NT2/D1 (cell line): ENCODE results near the gene BAD.
"Not testable (repeated sequence)": the region's sequence is repeated elsewhere in the genome, so short reads cannot be mapped to it uniquely, and the experiment has no call there.

ENCODE experiments used
- DNase-seq: peaks from one replicate; pipeline ENCODE4 v3.0.0-alpha.2; 2011; ENCODE audit warnings: low read depth, low spot score
- H3K27me3 ChIP-seq: 2 replicates; pipeline ENCODE4 v1.6.0; 2011; ENCODE audit warnings: mild to moderate bottlenecking; ENCODE audit not compliant: insufficient read length, insufficient read depth
- H3K36me3 ChIP-seq: 2 replicates; pipeline ENCODE4 v1.6.1; 2011; ENCODE audit warnings: mild to moderate bottlenecking, low read length, mixed read lengths; ENCODE audit not compliant: insufficient read depth, insufficient read length
- H3K4me1 ChIP-seq: 2 replicates; pipeline ENCODE4 v1.5.1; 2011; ENCODE audit not compliant: insufficient read depth, insufficient read length
- H3K4me3 ChIP-seq: 2 replicates; pipeline ENCODE4 v1.5.1; 2011; ENCODE audit warnings: low read depth; ENCODE audit not compliant: insufficient read length
- H3K9ac ChIP-seq: 2 replicates; pipeline ENCODE4 v1.6.0; 2011; ENCODE audit warnings: low read depth; ENCODE audit not compliant: insufficient read length
- H3K9me3 ChIP-seq: 2 replicates; pipeline ENCODE4 v1.5.1; 2011; ENCODE audit warnings: mild to moderate bottlenecking, low read length; ENCODE audit not compliant: insufficient read depth
- SUZ12 ChIP-seq: IDR thresholded peaks from 2 replicates; pipeline ENCODE4 v1.6.1; 2011; ENCODE audit not compliant: insufficient read length, insufficient read depth; ENCODE audit errors: extremely low read depth
- YY1 ChIP-seq: IDR thresholded peaks from 2 replicates; pipeline ENCODE4 v1.6.1; 2011; ENCODE audit not compliant: insufficient read length, insufficient read depth
- ZNF274 ChIP-seq: IDR thresholded peaks from 2 replicates; pipeline ENCODE4 v1.6.1; 2011; ENCODE audit warnings: mild to moderate bottlenecking, low read depth, low read length

Gene BAD

DNA sequence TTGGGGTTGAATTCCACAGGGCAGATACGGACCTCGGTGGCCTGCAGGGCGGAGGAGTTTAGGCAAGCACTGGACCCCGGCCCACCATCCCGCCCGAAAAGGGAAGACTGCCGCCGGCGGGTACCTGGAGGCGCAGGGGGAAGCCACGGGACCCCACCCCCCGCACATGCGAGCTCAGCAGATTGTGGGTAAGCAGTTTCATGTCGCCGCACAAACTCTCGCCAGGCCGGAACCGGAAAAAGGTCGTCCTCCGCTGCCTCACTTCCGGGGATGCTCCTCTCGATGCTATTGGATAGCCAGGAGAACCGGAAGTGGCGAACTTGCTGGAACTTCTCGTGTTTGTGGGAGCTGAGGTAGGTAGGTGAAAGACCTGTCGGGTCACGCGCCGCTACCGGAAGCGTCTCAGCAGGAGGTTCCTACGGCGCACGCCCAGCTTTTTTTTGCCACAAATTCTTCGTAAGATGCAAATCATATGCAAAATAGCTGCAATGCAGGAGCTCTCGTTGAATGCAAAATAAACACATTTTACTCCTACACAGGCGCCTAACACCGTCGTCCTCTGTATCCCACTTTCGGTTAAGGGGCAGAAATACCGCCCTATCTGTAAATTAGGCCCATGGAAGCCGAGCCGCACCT, 33.0 kb upstream of the BAD start, which contains the start of gene TRMT112:
Gene TRMT112 (minus strand): TSS at position 235 of the 636 bp plus-strand sequence. CDS start 33 bp downstream, at position 202.
- Histone ChIP-seq H3K4me3 (peak within 1 kb of the TSS; percentile 94), H3K9ac (peak within 1 kb of the TSS; percentile 96), H3K36me3 (peaks cover 73% of the 10 kb centered on the region), H3K4me1 (peaks cover 20% of the 10 kb centered on the region), H3K9me3 (no peaks in the 10 kb centered on the region), H3K27me3 (no peaks in the 10 kb centered on the region)
- TF ChIP-seq SUZ12 = no peak
- TF ChIP-seq YY1 = no peak
- no peak for TF ChIP-seq ZNF274
- peak; percentile 96 for DNase-seq

DNA sequence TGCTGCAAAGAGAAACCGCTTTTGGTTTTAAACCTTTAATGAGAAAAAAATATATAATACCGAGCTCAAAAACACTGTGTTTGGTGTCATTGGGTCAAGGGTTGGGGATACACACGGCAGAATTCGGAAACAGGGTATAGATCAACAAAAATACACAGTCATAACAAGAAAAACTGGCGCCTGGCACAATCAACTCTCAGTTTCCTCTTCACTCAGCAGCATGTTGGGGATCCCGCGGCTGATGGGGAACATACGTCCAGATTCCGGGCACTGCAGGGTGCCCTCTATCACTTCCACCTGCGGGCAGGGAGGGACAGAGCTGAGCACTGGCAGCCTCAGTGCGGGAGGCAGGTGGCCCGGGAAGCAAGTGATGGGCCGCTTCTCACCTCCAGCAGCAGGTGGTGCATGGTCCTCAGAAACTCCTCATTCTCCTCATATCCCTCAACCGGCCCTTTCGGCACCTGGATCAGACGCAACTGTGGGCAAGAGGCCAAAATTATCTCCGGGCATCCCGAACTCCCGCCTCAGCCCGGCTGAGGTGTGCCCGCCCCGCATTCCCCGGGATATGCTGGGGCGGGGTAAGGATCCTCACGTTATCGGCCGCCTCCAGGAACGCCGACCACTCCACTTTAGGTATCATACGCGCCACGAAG, 32.3 kb upstream of the BAD start:
- TF ChIP-seq ZNF274 = no peak
- TF ChIP-seq SUZ12 = no peak
- TF ChIP-seq YY1 = no peak
- Histone ChIP-seq H3K27me3 (no peaks in the 10 kb centered on the region), H3K9me3 (no peaks in the 10 kb centered on the region), H3K36me3 (peaks cover 69% of the 10 kb centered on the region), H3K9ac (peak overlapping the region; percentile 96), H3K4me3 (peak overlapping the region; percentile 94), H3K4me1 (peaks cover 15% of the 10 kb centered on the region)
- DNase-seq = no peak

DNA sequence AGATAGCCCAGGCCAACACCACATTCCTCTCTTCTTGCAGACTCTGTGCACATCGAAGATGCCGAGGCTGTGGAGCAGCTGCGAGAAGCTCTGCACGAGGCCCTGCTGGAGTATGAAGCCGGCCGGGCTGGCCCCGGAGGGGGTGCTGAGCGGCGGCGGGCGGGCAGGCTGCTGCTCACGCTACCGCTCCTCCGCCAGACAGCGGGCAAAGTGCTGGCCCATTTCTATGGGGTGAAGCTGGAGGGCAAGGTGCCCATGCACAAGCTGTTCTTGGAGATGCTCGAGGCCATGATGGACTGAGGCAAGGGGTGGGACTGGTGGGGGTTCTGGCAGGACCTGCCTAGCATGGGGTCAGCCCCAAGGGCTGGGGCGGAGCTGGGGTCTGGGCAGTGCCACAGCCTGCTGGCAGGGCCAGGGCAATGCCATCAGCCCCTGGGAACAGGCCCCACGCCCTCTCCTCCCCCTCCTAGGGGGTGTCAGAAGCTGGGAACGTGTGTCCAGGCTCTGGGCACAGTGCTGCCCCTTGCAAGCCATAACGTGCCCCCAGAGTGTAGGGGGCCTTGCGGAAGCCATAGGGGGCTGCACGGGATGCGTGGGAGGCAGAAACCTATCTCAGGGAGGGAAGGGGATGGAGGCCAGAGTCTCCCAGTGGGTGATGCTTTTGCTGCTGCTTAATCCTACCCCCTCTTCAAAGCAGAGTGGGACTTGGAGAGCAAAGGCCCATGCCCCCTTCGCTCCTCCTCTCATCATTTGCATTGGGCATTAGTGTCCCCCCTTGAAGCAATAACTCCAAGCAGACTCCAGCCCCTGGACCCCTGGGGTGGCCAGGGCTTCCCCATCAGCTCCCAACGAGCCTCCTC, 31.4 kb upstream of the BAD start:
- not testable (repeated sequence) for H3K27me3 ChIP-seq, DNase-seq, H3K9me3 ChIP-seq
- peaks cover 13% of the 10 kb centered on the region for H3K4me1 ChIP-seq
- peaks cover 65% of the 10 kb centered on the region for H3K36me3 ChIP-seq
- H3K9ac ChIP-seq = peak overlapping the region; percentile 71
- H3K4me3 ChIP-seq = peak overlapping the region; percentile 94

DNA sequence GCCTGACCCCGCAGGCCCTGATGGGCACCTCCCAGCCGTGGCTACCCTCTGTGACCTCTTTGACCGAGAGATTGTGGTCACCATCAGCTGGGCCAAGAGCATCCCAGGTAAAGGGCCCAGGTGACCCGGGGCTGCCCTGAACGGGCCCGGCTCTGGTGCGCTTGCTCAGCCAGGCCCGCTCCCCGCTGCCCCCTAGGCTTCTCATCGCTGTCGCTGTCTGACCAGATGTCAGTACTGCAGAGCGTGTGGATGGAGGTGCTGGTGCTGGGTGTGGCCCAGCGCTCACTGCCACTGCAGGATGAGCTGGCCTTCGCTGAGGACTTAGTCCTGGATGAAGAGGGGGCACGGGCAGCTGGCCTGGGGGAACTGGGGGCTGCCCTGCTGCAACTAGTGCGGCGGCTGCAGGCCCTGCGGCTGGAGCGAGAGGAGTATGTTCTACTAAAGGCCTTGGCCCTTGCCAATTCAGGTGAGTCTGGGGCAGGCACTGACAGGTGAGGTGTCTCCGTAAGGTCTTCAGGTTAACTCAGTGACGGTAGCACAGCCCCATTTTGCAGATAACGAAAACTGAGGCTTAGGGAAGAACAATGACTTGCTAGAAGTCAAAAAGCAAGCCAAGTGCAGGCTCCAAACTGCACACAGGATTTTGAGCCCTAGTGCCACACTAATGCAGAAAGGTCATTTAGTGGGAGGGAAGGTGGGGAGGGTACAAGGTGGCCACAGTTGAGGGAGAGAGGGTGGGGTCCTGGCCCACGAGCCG, 30.5 kb upstream of the BAD start:
- no peak overlapping the region for H3K4me3 ChIP-seq
- H3K27me3 ChIP-seq = no peaks in the 10 kb centered on the region
- DNase-seq = no peak
- no peak overlapping the region for H3K9ac ChIP-seq
- H3K36me3 ChIP-seq = peaks cover 60% of the 10 kb centered on the region
- no peaks in the 10 kb centered on the region for H3K9me3 ChIP-seq
- TF ChIP-seq ZNF274 (no peak), SUZ12 (no peak), YY1 (no peak)
- peaks cover 13% of the 10 kb centered on the region for H3K4me1 ChIP-seq

DNA sequence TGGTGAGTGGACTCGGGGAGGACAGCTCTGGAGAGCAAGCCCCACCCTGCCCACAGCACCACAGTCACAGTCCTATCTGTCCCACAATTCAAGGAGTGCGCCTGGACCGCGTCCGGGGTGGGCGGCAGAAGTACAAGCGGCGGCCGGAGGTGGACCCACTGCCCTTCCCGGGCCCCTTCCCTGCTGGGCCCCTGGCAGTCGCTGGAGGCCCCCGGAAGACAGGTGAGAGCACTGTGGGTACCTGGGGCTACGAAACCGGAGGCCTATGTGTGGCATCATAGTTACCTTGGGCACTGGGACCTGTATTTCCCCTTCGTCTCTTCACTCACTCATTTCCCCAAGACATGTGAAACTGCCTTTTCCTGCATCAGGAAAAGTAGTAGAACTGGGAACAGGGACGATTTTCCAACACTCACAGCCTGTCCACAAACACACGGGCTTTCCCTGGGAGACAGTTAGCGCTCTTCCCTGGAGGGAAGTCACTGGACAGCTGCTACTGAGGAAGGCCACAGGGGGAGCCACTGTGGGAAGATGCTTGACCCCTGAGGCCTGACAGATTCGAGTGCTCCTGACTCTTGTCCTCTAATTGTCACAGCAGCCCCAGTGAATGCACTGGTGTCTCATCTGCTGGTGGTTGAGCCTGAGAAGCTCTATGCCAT, 29.8 kb upstream of the BAD start:
- Histone ChIP-seq H3K4me1 (peaks cover 8% of the 10 kb centered on the region), H3K36me3 (peaks cover 53% of the 10 kb centered on the region), H3K9ac (no peak overlapping the region), H3K4me3 (no peak overlapping the region), H3K9me3 (no peaks in the 10 kb centered on the region), H3K27me3 (no peaks in the 10 kb centered on the region)
- DNase-seq = no peak
- TF ChIP-seq YY1 = no peak
- TF ChIP-seq SUZ12 = no peak
- TF ChIP-seq ZNF274 = no peak

DNA sequence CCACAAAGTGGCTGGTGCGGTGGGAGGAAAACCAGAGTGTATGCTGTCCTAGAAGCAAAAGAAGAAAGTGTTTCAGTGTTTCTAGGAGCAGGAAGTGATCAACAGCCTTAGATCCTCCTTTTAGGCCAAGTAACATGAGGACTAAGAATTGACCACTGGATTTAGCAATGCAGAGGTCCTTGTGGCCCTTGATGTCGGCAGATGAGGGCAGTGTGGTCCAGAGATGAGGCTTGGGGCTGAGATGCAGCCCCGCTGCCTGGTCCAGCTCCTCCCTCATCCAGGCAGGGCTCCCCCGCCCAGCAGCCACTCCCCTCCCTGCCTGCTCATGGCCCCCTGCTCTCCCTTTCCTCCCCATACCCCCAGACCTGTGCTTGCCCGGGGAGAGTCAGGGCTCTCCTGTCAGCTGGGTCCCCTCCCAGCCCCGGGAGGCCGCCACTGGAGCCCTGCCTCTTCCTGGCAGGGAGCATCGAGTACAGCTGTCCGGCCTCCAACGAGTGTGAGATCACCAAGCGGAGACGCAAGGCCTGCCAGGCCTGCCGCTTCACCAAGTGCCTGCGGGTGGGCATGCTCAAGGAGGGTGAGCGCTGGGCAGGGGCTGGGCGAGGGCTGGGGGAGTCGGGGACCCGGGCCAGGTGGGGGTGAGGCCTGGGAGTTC, 29.2 kb upstream of the BAD start:
- Histone ChIP-seq H3K36me3 (peaks cover 51% of the 10 kb centered on the region), H3K27me3 (no peaks in the 10 kb centered on the region), H3K4me1 (peaks cover 6% of the 10 kb centered on the region), H3K9me3 (no peaks in the 10 kb centered on the region), H3K4me3 (no peak overlapping the region), H3K9ac (no peak overlapping the region)
- TF ChIP-seq ZNF274 (no peak), SUZ12 (no peak)
- no peak for DNase-seq
